ENCODE data around the gene MYO3B.

GRCh38 chr2:170336916-170337315 lies 159.0 kb downstream of the MYO3B start:
- TF ChIP-seq CTCF (IDR thresholded peaks at IDR 0.05; ENCODE audit: low read depth, low read length, poor library complexity, severe bottlenecking) (no peak), EZH2phosphoT487 (IDR thresholded peaks at IDR 0.05; ENCODE audit: borderline replicate concordance, low read length) (no peak)

Measured in DOHH2 (cell line).